Kidney epithelial cell (primary cell): ENCODE results near the gene GALNT9. TPM values are rescaled to one million over a fixed set of nuclear protein-coding genes. Genes with fewer than 3 reads are reported as not detected.

Experiments used
- DNase-seq: peaks from one replicate; pipeline ENCODE4 v3.0.0-alpha.2; 2010; ENCODE audit warnings: low read depth
- H3K27me3 ChIP-seq: 2 replicates; pipeline ENCODE4 v1.6.0; 2011; ENCODE audit warnings: low read length; ENCODE audit not compliant: control insufficient read depth, insufficient read depth
- H3K36me3 ChIP-seq: 2 replicates; pipeline ENCODE4 v1.5.1; 2011; ENCODE audit warnings: low read length; ENCODE audit not compliant: control insufficient read depth, insufficient read depth
- H3K4me3 ChIP-seq: 2 replicates; pipeline ENCODE4 v1.5.1; 2011; ENCODE audit warnings: low read depth, mild to moderate bottlenecking, control low read depth, low read length
- CTCF ChIP-seq: IDR thresholded peaks from 2 replicates; pipeline ENCODE4 v1.5.1; 2011; ENCODE audit warnings: mild to moderate bottlenecking, moderate library complexity, low read length, control low read depth, inconsistent platforms; ENCODE audit not compliant: insufficient read depth, poor library complexity, severe bottlenecking
- total RNA-seq: library from RNA; depleted of rRNA; stranded (reverse); fragments of >200 nt; gene quantifications from 2 replicates; pipeline ENCODE4 v1.2.3, GENCODE V29; 2015

Gene GALNT9
- total RNA-seq, 1 donor from 2014 or later, result 1.5 TPM

- Histone ChIP-seq H3K4me3 (no peak overlapping the region), H3K27me3 (peaks cover 7% of the 10 kb centered on the region), H3K36me3 (no peaks in the 10 kb centered on the region)
- TF ChIP-seq CTCF, result no peak
- no peak for DNase-seq
Measured at GRCh38 chr12:132338311-132338710, 8.9 kb upstream of the GALNT9 start.

- Histone ChIP-seq H3K36me3 (no peaks in the 10 kb centered on the region), H3K4me3 (no peak overlapping the region), H3K27me3 (peaks cover 5% of the 10 kb centered on the region)
- no peak for TF ChIP-seq CTCF
- no peak for DNase-seq
Measured at GRCh38 chr12:132337557-132337956, 8.2 kb upstream of the GALNT9 start.

GRCh38 chr12:132336451-132337413 lies 7.3 kb upstream of the GALNT9 start:
- DNase-seq, result no peak
- TF ChIP-seq CTCF, result no peak
- no peaks in the 10 kb centered on the region for H3K36me3 ChIP-seq
- H3K4me3 ChIP-seq, result no peak overlapping the region
- H3K27me3 ChIP-seq, result no peaks in the 10 kb centered on the region

- Histone ChIP-seq H3K27me3 (peaks cover 7% of the 10 kb centered on the region), H3K4me3 (no peak overlapping the region), H3K36me3 (no peaks in the 10 kb centered on the region)
- no peak for TF ChIP-seq CTCF
- DNase-seq, result no peak
Measured at GRCh38 chr12:132335179-132335756, 5.9 kb upstream of the GALNT9 start.

GRCh38 chr12:132333766-132334165 lies 4.4 kb upstream of the GALNT9 start:
- no peak for DNase-seq
- Histone ChIP-seq H3K27me3 (peaks cover 17% of the 10 kb centered on the region), H3K36me3 (no peaks in the 10 kb centered on the region), H3K4me3 (no peak overlapping the region)
- no peak for TF ChIP-seq CTCF
